Activated T-helper 1 cell treated with Interleukin-2 at 50 U/mL for 16 hours (primary cell): ENCODE data around the gene SLC24A3.
A peak's percentile ranks its signal among the peaks of the same experiment; 100 is the strongest.
"Not testable (repeated sequence)": the region's sequence is repeated elsewhere in the genome, so short reads cannot be mapped to it uniquely, and the experiment has no call there.

Experiments
- DNase-seq: peaks from one replicate; pipeline ENCODE4 v3.0.0-alpha.2; 2020; ENCODE audit warnings: low read depth

SLC24A3 gene

DNA sequence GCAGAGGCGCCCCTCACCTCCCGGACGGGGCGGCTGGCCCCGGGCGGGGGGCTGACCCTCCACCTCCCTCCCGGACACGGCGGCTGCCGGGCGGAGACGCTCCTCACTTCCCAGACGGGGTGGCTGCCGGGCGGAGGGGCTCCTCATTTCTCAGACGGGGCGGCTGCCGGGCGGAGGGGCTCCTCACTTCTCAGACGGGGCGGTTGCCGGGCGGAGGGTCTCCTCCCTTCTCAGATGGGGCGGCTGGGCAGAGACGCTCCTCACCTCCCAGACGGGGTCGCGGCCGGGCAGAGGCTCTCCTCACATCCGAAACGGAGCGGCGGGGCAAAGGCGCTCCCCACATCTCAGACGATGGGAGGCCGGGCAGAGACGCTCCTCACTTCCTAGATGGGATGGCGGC lies 466.1 kb downstream of the SLC24A3 start:
- DNase-seq: not testable (repeated sequence)

DNA sequence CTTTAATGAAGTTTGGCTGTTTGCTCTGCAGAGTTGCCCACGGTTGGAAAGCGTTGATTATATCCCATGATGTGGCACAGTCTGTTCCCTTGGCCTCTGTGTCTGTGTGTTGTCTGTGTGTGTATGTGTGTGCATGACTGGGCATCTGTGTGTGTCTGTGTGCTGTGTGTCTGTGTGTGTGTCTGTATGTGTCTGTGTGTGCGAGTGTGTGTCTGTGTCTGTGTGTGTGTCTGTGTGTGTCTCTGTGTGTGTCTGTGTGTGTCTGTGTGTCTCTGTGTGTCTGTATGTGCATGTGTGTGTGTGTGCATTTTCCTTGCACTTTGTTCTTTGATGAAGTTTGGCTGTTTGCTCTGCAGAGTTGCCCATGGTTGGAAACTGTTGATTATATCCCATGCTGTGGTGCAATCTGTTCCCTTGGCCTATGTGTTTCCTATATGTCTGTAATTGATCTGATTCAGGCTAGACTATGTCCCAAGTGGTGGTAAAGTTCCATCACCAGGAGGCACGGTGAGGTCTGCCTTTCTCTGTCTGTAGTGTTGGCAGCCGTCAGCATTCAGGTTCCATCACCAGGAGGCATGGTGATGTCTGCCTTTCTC lies 467.6 kb downstream of the SLC24A3 start:
- DNase-seq: no peak

DNA sequence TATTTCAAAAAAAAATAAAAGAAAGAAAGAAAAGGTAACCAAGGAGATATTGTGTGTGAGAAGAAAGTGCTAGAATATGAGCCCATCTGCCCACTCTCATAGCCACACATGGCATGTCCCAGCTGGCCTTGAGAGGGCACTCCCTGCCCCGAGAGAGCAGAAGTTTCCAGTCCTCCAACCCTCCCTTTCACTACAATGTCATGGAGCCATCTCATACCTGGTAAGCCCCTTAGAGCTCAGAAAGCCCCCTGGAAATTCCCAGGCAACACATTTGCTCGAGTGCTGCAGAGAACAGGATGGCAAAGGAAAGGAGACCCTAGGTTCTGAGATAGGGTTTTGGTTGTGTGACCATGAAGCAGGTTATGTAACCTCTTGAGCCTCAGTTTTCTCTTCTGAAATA lies 469.8 kb downstream of the SLC24A3 start:
- DNase-seq: no peak

DNA sequence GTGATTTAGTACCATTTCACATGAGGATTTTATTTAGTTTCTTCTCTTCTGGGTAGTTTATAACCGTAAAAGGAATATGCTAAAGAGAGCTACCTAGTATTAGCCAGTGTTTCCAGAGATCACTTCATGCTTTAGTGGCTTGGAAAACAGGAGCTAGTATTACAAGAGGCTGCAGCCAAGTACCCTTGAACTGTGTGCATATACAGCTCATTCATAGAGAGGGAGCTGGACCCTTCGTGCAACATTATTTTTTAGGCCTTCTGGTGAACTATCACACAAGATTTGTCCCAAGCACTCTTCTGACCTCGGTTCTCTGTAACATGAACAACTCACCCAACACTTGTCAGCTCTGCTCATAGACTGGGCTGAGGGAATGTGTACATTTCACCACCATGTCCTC lies 470.7 kb downstream of the SLC24A3 start:
- no peak for DNase-seq

DNA sequence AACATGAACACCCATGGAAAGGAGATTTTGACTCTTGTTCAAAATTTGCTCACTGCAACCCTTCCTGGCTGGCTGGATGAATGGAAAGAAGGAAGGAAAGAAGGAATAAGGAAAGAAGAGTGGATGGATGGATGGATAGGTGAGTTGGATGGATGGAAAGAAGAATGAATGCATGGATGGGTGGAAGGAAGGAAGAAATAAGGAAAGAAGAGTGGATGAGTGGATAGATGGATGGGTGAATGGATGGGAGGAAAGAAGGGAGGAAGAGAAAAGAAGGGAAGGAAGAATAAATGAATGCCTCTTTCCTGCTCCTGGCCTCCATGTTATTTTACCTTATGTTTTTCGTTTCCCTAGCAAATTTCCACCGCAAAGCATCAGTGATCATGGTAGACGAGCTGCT lies 471.4 kb downstream of the SLC24A3 start:
- no peak for DNase-seq

DNA sequence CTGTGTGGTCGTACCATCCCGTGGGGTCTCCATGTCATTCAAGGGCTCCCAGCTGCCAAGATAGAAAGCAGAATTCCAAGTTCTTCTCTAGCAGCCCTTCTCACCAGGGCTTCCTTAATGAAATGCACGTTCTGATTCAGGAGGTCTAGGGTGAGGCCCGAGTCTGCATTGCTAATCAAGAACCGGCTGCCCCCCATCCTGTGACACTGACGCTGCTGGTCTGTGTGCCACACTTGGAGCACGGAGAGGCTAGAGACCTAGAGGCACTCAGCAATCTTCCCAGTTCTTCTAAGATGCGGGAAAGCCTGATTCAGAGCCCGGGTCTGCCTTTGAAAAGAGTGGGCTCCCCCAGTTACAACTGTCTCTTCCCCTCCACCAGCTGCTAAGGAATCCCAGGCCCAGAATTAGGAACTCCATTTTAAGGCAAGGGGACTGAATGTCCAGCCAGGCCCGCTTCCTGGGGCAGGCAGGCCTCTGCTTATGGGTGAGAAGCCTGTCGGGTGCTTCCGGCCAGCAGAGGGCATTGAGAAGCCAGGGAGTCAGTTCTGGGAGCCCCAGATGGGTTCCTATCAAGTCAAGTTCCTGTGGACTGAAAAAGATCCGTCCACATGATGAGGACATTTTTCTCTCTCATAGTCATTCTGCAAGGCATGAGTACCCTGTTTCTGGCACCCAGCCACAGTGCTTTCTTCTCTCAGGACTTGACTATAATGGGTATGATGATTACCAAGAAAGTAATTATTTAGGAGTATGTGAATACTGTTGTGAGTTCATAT lies 475.8 kb downstream of the SLC24A3 start:
- DNase-seq: no peak

DNA sequence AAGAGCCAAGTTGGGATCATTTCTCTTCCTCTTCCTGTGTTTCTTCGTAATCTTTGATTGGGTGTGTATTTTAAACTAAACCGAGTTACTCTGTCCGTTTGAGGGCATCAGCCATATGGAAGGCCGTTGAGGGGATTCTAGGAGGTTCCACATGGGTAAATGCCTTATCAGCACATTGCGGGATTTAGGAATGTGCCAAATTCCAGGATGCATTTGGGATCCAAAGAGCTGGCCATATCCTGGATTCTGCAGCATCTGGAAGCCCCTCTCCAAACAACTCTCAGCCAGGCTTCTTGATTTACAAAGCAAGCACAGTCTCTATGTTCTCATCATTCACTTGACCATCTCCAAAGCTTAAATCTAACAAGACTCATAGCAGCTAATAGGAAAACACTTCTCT lies 478.0 kb downstream of the SLC24A3 start:
- DNase-seq: no peak

DNA sequence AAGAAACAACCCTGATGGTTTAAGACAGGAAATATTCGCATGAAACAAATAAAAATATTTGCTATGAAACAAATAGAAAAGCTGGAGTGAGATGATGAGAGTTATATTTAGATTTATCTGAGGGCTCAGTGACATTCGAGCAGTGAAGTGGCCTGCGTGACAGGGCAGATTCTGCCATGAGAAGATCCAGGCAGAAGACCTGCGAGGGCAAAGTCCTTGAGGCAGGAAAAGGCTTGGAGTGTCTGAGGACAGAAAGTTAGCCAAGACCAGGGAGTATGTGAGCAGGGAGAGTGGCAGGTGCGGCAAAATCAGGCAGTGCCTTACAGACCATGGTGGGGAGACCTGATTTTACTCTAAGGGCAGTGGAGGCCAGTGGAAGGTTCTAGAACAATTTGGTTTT lies 478.7 kb downstream of the SLC24A3 start:
- DNase-seq: no peak

DNA sequence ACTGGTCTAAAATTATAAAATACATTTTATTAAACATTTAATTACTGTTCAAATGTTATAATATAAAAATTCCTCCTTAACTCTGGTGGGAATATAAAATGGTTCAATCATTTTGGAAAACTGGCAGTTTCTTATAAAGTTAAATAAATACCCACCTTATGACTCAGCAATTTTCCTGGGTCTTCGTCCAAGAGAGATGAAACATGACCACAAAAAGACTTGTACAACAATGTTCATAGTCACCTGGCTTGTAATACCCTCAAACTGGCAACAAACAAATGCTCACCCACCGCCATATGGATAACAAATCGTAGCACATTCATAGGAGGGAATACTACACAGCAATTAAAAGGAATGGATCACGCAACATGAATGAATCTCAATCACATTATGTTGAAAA lies 479.7 kb downstream of the SLC24A3 start:
- DNase-seq: no peak

DNA sequence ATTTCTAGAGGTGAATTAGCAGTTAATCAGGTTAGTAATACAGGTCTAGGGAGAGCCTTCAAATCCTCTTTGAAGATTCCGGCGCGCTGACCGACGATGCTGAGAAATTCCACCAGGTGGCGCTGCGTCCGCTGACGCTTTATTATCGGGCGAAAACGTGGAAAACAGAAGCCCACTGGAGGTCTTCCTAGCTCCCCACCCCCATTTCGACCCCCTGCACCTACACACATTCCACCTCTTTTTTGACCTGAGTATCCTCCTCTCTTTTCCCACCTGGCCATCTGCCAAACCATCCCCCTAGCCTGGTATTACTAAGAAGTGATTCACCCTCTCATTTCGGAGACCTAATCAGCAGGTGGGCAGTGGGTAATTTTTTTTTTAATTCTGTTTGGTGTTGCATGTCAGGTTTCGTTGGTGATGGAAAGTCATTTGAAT lies 480.3 kb downstream of the SLC24A3 start:
- DNase-seq: peak; percentile 3

DNA sequence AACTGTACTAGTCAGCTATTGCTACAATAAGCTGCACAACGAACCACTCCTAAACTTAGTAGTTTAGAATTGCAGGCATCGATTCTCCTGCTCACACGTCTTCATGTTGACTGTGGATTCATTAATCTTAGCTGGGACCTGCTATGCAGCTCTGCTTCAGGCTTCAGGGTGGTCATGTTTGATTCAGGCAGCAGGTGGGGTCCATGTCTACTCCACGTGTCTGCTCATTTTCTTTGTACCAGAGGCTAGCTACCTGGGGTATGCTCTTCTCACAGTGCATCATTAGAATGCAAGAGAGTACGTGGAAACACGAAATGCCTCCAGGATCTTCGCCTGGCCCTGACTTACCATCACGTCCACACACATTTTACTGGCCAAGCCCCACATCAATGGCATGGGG lies 481.1 kb downstream of the SLC24A3 start:
- DNase-seq: no peak

DNA sequence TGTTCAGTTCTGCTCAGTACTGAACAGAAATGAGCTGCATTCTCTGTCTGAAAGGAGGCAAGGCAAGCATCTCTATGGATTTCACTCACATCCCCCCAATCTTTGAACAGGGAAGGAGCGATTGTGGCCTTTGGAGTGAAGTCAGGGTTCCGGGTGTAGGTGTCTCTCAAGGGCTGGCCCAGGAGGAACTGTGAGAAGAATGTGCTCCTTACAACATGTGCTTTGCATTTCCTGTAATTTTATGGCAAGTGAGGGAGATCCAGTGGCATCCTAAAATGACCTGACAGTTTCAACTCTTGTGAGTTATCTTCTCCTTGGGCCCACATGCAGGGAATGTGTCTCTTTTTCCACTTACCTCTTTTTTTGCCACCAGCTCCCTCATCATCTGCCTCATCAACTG lies 482.6 kb downstream of the SLC24A3 start:
- DNase-seq: no peak

DNA sequence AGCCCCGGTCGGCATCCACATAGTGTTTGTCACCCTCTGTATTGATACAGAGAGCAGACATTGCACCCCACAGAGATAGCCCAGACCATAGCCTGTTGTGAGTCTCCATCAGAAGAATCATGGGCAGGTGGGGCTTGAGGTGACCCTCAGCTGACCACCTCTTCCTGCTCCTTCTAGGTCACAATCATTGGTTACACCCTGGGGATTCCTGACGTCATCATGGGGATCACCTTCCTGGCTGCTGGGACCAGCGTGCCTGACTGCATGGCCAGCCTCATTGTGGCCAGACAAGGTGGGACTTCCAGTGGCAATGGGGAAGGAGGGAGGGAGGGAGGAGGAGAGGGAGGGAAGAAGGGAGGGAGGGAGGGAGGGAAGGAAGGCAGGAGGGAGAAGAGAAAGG lies 484.2 kb downstream of the SLC24A3 start:
- no peak for DNase-seq

DNA sequence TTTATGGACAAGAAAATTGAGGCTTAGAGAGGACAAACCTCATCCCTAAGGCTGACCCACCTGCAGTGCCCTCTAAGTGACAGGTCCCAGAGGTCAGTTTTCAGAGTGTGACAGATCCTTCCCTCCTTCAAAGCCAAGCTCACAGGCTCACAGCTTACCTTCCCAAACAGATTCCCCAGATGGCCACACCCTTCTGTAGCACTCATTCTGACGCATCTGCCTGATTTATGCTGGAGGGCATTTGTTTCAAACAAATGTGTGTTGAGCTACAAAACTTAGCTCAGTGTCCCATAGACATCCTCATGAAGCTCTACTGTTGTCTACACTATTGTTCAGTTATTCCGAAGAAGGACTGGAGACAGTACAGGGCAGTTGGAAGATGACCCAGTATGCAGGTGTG lies 485.0 kb downstream of the SLC24A3 start:
- no peak for DNase-seq

DNA sequence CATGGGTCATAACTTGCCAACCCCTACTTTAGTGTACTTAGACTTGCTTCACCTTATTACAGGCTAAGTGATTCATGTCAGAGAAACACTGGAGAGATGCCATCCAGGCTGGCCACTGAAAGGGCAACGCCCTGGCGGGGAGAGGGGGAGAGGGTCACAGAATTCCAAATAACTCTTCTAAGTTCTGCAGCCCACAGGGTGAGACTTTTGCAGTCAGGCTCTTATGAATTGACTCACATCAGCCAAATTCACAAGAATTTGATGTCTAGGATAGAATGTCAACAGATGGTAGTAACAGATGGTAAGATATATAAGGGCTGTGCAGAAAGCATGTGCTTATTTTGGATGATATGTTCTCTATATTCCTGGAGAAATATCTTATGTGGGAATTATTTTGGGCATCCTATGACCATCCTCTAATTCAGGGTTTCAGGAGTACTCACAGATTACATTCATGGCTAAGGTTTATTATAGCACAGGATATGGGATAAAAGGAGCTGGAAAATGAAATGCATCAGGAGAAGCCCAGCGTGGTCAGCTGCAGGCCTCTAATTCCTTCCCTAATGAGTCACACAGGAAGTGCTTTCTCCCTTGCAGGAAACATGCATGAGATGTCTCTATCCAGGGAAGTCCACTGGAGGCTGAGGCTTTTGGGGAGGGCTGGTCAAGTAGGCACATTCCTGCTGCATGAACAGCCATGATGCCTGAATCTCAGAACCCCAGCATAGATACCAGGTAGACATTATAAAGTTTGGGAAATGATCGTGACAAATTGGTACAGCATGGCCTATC lies 486.9 kb downstream of the SLC24A3 start:
- DNase-seq: no peak

DNA sequence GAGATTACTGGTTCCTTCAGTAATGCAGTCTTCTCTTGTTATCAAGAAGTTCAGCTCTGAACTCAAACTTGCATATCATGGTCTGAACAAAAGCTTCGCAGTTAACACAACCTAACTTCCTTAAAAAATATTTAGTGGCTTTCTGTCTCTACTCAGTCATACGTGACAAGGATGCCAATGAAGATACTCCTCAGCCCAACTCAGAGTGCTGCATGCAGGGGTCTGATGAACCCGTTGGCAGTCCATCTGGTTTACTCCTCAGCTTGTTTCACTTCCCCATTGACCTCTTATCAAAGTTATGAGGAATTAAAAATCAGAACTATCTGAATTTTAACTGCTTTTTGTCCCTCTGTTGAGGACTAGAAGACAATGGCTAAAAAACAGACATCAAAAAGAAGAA lies 489.0 kb downstream of the SLC24A3 start:
- no peak for DNase-seq

DNA sequence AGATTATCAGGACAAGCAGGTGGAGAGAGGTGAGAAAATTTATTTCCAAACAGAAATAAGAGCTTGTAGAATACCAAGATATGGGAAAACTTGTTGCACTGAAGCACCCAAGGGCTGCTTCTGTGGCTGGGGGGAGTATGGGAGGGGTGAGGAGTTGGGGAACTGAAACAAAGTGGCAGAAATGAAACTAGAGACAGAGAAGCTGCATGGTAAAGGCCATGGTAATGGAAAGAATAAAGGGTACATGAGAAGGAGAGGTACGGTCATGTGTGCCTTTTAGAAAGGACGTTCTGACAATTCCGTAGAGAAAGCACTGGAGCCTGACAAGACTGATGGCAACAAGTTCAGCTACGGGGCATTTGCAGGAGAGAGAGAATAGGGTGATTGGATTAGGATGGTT lies 494.0 kb downstream of the SLC24A3 start:
- DNase-seq: no peak

DNA sequence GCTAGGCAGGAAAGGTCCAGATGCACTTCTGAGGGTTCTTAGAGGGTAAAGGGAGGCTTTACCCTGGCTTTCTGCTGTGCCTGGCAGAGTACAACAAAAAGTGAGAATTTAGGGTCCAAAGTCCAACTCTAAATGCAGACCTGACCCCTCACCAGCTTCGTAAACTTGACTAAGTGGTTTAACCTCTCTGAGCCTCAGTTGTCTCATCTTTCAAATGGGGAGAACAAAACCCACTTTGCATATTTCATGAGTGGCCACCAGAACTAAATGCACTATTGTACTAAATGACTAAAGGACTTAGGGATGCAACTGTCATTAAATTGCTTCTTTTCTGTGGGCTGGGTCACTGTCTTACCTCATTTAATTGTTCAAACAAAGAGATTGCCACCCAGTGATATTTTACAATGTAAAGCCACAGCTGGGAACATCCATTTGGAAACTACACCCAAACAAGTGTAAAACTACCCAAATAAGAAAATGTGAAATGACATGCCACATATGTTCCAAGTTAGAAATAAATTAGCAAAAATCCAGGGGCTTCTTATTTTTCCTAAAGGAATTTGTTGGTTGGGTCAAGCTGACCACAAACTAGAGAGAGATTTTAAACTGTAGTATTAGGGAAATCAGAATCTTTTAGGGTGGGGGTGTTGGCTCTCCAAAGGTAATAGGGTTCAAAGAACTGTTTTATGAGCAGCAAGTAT lies 497.3 kb downstream of the SLC24A3 start:
- DNase-seq: no peak

DNA sequence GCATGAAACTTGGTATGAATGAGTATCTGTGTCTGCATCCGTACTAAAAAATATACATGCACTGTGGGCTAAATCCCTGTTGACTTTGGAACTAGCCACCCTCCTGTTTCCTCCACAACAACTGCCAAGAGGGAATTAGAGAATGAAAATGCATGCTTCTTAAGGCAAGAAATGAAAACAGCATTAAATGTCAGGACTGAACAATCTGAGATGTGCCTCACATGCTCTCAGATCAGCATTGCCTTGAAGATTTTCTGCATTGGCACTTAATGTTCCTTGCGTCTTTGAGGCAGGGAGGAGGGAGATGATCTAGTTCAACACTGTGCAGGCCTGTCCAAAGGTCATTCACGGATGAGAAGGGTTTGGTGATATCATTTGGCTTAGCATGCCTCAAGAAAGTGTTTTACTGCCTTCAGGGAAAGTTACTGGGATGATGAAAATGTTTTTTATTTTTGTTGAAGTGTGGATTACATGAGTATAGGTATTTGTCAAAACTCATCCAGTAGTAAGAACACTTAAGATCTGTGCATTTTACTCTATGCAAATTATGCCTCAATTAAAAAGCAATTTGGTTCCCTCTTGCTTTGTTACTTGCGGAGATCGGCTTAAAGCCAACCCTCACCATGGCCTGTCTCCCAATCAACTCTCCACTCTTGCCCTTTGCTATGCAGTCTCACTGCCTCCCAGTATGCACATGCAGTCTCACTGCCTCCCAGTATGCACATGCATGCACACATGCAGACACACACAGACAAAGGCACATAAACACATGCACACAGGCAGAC lies 498.1 kb downstream of the SLC24A3 start:
- no peak for DNase-seq

DNA sequence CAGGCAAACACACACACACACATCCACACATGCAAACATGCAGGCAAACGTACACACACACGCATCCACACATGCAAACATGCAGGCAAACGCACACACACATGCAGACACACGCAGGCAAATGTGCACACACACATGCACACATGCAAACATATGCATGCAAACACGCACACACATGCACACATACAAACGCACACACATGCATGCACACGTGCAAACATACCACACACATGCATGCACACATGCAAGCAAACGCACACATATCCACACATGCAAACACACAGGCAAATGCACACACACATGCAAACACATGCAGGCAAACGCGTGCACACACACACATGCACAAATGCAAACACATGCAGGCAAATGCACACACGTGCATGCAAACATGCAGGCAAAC lies 498.7 kb downstream of the SLC24A3 start:
- DNase-seq: no peak

DNA sequence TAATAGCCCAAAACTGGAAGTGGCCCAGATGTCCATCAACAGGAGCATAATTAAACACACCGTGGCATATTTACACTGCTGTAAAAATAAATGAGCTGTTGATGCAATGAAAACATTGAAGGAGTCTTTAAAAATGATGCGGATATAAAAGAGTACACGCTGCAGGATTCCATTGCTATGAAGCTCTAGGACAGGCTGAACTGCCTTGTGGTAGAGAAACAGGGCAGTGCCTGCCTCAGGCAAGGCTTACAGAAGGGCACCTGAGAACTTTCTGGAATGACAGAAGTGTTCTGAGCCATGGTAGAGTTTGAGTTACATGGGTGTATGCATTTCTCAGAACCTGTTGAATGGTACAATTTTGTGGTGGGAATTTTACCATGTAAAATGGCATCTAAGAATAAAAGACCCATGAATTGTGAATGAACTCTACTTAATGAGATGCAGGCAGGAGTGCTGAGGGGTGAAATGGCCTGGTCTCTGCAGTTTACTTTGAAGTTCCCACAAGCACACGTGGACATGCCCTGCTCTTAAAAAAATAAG lies 500.3 kb downstream of the SLC24A3 start:
- no peak for DNase-seq
